Mucosa of rectum (tissue), 2 donors: ENCODE measurements around the gene BEAN1.

Experiments used
- H3K27ac ChIP-seq, 2 donors: one replicate each; pipeline ENCODE4 v1.7.0; 2013; ENCODE audit warnings: inconsistent platforms in 2 of 2, low read depth in 2 of 2, low read length in 2 of 2
- H3K27me3 ChIP-seq, 2 donors: one replicate each; pipeline ENCODE4 v1.7.0; 2013; ENCODE audit warnings: low read length in 2 of 2; ENCODE audit not compliant: control insufficient read depth in 2 of 2, insufficient read depth in 2 of 2
- H3K36me3 ChIP-seq, 2 donors: one replicate each; pipeline ENCODE4 v1.7.0; 2013; ENCODE audit warnings: low read length in 2 of 2; ENCODE audit not compliant: control insufficient read depth in 2 of 2, insufficient read depth in 2 of 2
- H3K4me1 ChIP-seq, 2 donors: one replicate each; pipeline ENCODE4 v1.7.0; 2013; ENCODE audit warnings: low read length in 2 of 2, mild to moderate bottlenecking in 1 of 2; ENCODE audit not compliant: control insufficient read depth in 2 of 2, insufficient read depth in 2 of 2
- H3K4me3 ChIP-seq, 2 donors: one replicate each; pipeline ENCODE4 v1.7.0; 2013; ENCODE audit warnings: low read length in 2 of 2
- H3K9ac ChIP-seq, 2 donors: one replicate each; pipeline ENCODE4 v1.7.0; 2013; ENCODE audit warnings: low read length in 2 of 2, low read depth in 1 of 2, mild to moderate bottlenecking in 1 of 2
- H3K9me3 ChIP-seq, 2 donors: one replicate each; pipeline ENCODE4 v1.7.0; 2013; ENCODE audit warnings: low read length in 2 of 2; ENCODE audit not compliant: control insufficient read depth in 2 of 2
- donor health status: healthy.
- donor health status: Normal muscosa, but diverticular disease.

Gene BEAN1

DNA sequence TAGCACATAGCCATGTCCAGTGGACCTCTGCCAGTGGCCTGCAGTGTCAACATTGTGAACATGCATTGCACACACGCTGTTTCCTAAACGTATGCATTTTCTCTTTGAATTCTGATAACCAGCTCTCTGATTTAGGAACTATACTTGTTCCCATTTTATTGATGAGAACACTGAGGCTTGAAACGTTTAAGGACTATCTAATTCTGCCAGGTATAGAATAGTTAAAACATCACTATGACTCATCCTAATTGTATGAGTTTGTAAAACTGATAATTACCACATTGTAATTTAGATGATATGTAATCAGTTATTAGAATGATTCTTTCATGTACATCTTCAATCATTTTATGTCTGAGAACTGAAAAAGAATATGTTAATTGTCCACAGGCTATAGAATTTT, 3.1 kb downstream of the BEAN1 start:
- Histone ChIP-seq H3K4me1 (peaks cover 7% of the 10 kb centered on the region in 2 donors), H3K9ac (no peak overlapping the region), H3K4me3 (no peak overlapping the region), H3K36me3 (no peaks in the 10 kb centered on the region), H3K27ac (no peak overlapping the region), H3K9me3 (no peaks in the 10 kb centered on the region), H3K27me3 (peaks cover 42 to 48% of the 10 kb centered on the region in 2 donors)

GRCh38 chr16:66431760-66432159, 4.7 kb downstream of the BEAN1 start:
- Histone ChIP-seq H3K4me1 (peaks cover 4% of the 10 kb centered on the region in 2 donors), H3K4me3 (no peak overlapping the region), H3K27me3 (peaks cover 31 to 35% of the 10 kb centered on the region in 2 donors), H3K9me3 (no peaks in the 10 kb centered on the region), H3K9ac (no peak overlapping the region), H3K27ac (no peak overlapping the region), H3K36me3 (no peaks in the 10 kb centered on the region)

GRCh38 chr16:66432429-66432828, 5.3 kb downstream of the BEAN1 start:
- H3K27ac ChIP-seq = no peak overlapping the region
- peaks cover 31 to 35% of the 10 kb centered on the region in 2 donors for H3K27me3 ChIP-seq
- H3K36me3 ChIP-seq = no peaks in the 10 kb centered on the region
- no peaks in the 10 kb centered on the region for H3K9me3 ChIP-seq
- no peak overlapping the region for H3K9ac ChIP-seq
- H3K4me1 ChIP-seq = peaks cover 3 to 4% of the 10 kb centered on the region in 2 donors
- no peak overlapping the region for H3K4me3 ChIP-seq

GRCh38 chr16:66434619-66435430, 7.7 kb downstream of the BEAN1 start:
- Histone ChIP-seq H3K9ac (no peak overlapping the region), H3K4me1 (no peaks in the 10 kb centered on the region), H3K4me3 (no peak overlapping the region), H3K27me3 (peaks cover 10 to 11% of the 10 kb centered on the region in 2 donors), H3K36me3 (no peaks in the 10 kb centered on the region), H3K27ac (no peak overlapping the region), H3K9me3 (no peaks in the 10 kb centered on the region)

- Histone ChIP-seq H3K9ac (no peak overlapping the region), H3K36me3 (no peaks in the 10 kb centered on the region), H3K27me3 (peaks cover 7 to 10% of the 10 kb centered on the region in 2 donors), H3K27ac (no peak overlapping the region), H3K9me3 (no peaks in the 10 kb centered on the region), H3K4me1 (no peaks in the 10 kb centered on the region), H3K4me3 (no peak overlapping the region)
Measured at GRCh38 chr16:66435896-66436295, 8.8 kb downstream of the BEAN1 start.

DNA sequence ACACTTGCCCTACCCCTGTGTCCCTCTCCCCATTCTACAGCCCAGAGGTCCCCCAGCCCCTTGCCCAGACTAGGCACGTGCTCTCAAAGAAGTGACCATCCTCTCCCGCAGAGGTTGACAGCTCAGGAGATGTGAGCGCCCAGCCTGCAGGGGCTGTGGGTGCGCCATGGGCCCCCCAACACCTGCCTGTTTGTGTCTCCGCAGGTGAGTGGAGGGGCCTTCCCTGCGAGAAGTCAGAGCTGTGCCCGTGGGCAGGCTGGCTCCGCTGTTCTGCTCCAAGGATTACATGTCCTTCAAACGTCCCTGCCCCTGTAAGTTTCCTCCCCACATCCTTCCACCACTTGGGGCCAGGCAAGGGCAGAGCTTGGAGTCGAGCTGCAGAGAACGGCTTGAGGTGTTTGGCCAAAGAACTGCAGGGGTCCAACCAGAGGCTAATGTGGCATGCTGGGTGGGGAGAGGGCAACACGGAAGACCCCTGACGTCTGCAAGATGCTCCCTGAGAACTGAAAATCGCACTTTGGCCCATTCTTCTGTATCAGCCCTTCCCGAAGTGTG, 10.4 kb downstream of the BEAN1 start:
- no peak overlapping the region for H3K4me3 ChIP-seq
- peaks cover 8% of the 10 kb centered on the region in 2 donors for H3K27me3 ChIP-seq
- H3K9ac ChIP-seq = no peak overlapping the region
- H3K9me3 ChIP-seq = no peaks in the 10 kb centered on the region
- no peaks in the 10 kb centered on the region for H3K36me3 ChIP-seq
- no peak overlapping the region for H3K27ac ChIP-seq
- no peaks in the 10 kb centered on the region for H3K4me1 ChIP-seq

DNA sequence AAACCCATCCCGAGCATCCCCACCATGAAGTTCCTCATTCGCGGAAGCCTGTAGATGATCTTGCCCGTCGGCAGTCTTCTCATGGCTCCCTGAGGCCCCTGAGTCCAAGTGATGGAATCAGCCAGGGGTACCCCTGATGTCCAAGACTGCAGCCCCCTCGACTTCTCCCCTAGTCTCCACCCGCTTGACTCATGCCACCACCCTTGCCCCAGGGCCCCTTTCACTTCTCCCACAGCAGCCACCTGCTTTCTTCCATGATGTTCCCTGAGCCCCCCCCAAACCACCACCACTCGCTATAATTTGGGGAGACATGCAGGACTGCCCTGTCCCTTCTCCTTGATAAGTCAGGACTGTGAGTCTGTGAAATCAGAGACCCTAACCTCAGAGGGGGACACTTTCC, 11.4 kb downstream of the BEAN1 start:
- no peak overlapping the region for H3K27ac ChIP-seq
- H3K4me3 ChIP-seq = no peak overlapping the region
- no peaks in the 10 kb centered on the region for H3K9me3 ChIP-seq
- no peaks in the 10 kb centered on the region for H3K36me3 ChIP-seq
- no peak overlapping the region for H3K9ac ChIP-seq
- H3K4me1 ChIP-seq = no peaks in the 10 kb centered on the region
- peaks cover 4 to 7% of the 10 kb centered on the region in 2 donors for H3K27me3 ChIP-seq

DNA sequence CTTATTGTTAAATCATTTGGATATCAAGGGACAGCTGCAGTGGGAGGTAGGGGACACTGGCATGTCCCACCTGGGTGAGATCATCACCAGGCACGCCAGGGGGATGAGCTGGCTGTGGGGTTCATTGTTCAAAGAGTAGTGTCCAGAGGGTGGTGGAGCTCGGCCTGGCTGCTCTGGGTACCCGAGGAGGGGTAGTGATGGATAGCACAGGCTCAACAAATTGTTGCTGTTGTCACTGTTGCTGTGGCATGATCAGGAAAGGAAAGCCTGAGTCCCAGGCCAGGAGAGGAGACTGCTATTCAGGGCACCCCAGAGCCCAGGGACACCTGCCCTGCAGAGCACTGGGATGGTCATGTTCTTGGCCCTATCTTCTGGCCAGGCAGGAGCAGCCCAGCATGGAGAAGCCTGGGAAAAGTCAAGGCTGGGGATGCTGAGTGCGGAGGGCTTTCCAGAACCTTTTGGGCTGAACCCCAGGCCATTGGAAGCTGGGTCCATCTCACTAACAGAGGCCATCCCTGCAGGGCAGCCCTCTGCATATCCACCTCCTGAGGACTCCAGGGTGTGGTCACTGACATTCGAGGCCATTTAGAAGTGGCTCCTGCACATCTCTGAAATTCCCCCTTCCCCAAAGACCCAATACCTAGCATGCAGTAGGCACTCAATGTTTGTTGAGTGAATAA, 12.1 kb downstream of the BEAN1 start:
- Histone ChIP-seq H3K4me3 (no peak overlapping the region), H3K9ac (no peak overlapping the region)

DNA sequence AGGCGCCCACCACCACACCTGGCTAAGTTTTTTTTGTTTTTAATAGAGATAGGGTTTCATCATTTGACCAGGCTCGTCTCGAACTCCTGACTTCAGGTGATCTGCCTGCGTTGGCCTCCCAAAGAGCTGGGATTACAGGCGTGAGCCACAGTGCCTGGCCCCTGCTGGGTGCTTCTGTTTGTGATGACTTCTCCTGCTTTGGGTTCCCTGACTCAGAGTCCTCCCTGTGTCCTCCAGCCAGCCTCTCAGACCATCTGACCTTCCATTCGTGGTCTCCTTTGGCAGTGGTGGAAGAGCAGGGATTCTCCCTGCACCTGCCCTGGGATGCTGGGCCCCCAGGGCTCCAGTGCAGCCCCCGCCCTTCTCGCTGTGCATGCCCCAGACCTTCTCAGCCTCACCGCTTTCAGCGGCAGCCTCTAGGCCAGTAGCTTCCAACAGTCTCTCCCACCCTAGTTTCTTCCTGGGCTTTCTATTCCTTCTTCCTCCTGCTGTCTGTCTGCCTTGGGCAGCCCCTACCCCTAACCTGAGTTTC, 13.2 kb downstream of the BEAN1 start:
- Histone ChIP-seq H3K36me3 (no peaks in the 10 kb centered on the region), H3K4me1 (no peaks in the 10 kb centered on the region), H3K27ac (no peak overlapping the region), H3K9ac (no peak overlapping the region), H3K9me3 (no peaks in the 10 kb centered on the region), H3K4me3 (no peak overlapping the region), H3K27me3 (peaks cover 4 to 7% of the 10 kb centered on the region in 2 donors)

More for the DNA sequence above, 12.1 kb downstream of the BEAN1 start:
- H3K9me3 ChIP-seq = no peaks in the 10 kb centered on the region
- peaks cover 4 to 7% of the 10 kb centered on the region in 2 donors for H3K27me3 ChIP-seq
- no peak overlapping the region for H3K27ac ChIP-seq
- no peaks in the 10 kb centered on the region for H3K36me3 ChIP-seq
- H3K4me1 ChIP-seq = no peaks in the 10 kb centered on the region

GRCh38 chr16:66440970-66441369, 13.9 kb downstream of the BEAN1 start:
- Histone ChIP-seq H3K27me3 (peaks cover 4 to 7% of the 10 kb centered on the region in 2 donors), H3K36me3 (no peaks in the 10 kb centered on the region), H3K4me1 (no peaks in the 10 kb centered on the region), H3K9ac (no peak overlapping the region), H3K4me3 (no peak overlapping the region), H3K27ac (no peak overlapping the region), H3K9me3 (no peaks in the 10 kb centered on the region)
